ENCODE measurements around the gene AREL1.

The AREL1 gene

DNA sequence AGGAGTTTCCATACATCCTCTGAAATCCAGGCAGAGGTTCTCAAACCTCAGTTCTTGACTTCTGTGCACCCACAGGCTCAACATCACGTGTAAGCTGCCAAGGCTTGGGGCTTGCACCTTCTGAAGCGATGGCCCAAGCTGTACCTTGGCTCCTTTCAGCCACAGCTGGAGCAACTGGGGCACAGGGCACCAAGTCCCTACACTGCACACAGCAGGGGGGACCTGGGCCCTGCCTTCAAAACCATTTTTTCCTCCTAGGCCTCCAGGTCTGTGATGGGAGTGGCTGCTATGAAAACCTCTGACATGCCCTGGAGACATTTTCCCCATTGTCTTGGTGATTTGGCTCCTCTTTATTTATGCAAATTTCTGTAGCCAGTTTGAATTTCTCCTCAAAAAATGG, 10.6 kb downstream of the AREL1 start:
- H3K4me3 ChIP-seq (ENCODE audit: low read length): no peak overlapping the region
- no peak for DNase-seq (ENCODE audit: low read depth, low spot score)

- H3K4me3 ChIP-seq (ENCODE audit: low read length): no peak overlapping the region
- no peak for DNase-seq (ENCODE audit: low read depth, low spot score)
Measured at GRCh38 chr14:74698465-74698864, 14.4 kb downstream of the AREL1 start.

DNA sequence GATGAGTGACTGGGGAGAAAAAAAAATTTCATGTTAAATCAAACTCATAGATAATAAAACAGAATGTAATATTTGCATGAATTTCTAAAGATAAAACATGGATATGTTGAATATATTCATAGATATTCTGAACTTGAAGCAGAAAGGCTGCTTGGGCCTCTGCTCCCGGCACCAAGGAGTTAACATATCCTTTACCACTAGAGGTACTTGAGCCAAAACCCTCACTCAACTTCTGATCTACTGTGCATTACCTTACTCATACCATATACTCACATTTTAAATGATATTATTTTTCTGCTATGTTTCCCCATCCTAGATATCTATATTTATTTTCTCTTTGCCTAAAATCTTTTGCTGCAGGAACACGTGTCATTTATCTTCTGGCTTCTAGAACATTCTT, 14.9 kb downstream of the AREL1 start:
- H3K4me3 ChIP-seq (ENCODE audit: low read length): no peak overlapping the region
- DNase-seq (ENCODE audit: low read depth, low spot score): no peak

- no peak for DNase-seq (ENCODE audit: low read depth, low spot score)
- H3K4me3 ChIP-seq (ENCODE audit: low read length): no peak overlapping the region
Measured at GRCh38 chr14:74697543-74697942, 15.3 kb downstream of the AREL1 start.

GRCh38 chr14:74697011-74697410, 15.9 kb downstream of the AREL1 start:
- no peak overlapping the region for H3K4me3 ChIP-seq (ENCODE audit: low read length)
- no peak for DNase-seq (ENCODE audit: low read depth, low spot score)

DNA sequence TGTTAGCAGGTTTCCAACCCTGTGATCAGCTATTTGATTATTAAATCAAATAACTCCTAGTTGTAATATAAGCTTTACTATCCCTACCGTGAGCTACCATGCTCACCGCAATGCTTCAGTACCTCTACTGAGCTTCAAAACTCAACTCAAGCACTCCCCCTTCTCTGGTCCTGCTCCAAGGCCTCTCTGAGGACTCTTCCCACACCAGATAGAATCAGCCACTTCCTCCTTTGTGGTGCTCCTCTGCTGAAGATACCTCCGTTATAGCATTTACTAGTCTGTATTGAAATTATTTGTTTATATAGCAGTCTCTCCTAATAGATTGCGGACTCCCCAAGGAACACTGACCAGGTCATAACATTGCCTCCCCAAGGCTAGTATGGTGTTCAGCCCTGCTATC, 17.5 kb downstream of the AREL1 start:
- H3K4me3 ChIP-seq (ENCODE audit: low read length): no peak overlapping the region
- DNase-seq (ENCODE audit: low read depth, low spot score): peak; percentile 24

- DNase-seq (ENCODE audit: low read depth, low spot score): no peak
- H3K4me3 ChIP-seq (ENCODE audit: low read length): no peak overlapping the region
Measured at GRCh38 chr14:74693191-74693590, 19.7 kb downstream of the AREL1 start.

DNA sequence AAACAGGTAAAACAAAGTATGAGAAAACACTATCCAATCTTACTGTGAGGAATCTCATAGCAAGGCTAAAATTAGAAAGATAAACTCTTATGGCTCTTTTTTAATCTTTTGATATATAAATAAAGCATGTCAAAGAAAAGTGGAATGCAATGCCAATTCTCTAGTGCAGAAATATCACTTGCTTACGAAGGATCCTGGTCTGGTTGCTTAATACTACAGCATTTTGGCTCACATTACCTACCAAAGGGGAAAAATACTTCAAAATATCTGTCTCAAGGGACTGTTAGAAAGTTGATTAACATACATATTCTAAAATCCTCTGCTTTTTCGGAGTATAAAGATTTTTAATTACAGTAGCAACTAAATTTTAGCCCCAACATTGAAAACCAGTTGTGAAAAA, 21.4 kb downstream of the AREL1 start:
- DNase-seq (ENCODE audit: low read depth, low spot score): no peak
- H3K4me3 ChIP-seq (ENCODE audit: low read length): no peak overlapping the region

DNA sequence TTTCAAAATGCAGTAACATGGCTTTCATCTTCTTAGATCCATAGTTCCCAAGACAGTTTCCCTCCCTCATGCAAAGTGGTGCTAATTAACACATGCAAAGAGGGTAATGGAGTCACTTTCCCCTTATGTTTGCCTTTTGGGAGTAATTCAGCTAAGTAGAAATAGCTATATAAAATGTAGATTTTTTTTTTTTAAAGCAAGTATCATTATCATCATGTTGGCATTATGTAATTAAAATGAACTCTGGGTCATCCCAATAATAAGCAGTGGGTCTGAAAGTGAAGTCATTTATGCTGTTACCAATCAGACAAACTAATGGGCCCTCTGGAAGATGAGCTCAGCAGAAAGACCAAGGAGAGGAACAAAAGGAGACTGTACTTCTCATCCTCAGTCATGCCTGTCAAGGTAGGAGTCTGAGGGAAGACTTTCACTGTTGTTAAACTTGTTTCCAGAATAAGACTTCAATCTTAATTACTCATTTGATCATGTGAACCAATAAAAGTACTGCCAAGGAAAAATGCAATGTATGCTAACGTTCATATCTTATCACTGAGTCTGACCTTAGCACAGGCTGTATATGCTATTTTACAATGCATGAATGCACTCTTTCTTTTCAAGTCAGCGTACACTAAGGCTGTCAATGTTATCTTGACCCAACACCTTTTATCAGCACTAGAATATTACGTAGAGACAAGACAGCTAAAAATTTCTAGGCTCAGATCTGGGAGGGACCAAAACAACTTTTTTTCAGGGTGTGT, 26.8 kb downstream of the AREL1 start:
- no peak for DNase-seq (ENCODE audit: low read depth, low spot score)
- H3K4me3 ChIP-seq (ENCODE audit: low read length): no peak overlapping the region

DNA sequence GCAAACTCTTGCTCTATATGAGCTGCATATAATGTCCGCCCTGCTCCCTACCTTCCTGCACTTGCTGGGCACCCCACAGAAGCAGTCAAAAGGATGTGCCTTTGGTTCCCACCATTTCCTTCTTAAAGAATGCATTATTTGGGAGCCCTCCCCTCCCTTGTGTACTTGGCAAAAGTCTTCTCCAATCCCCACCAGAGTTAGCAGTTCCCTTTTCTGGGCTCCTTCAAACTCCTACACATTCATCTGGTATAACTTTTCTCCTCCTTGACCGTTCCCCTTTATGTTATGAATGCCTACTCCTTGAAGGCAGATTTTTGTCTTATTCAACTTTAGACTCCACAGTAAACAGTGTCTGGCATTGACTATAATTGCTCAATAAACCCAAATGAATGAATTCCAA, 27.8 kb downstream of the AREL1 start:
- no peak overlapping the region for H3K4me3 ChIP-seq (ENCODE audit: low read length)
- DNase-seq (ENCODE audit: low read depth, low spot score): no peak

GRCh38 chr14:74684434-74684833, 28.4 kb downstream of the AREL1 start:
- H3K4me3 ChIP-seq (ENCODE audit: low read length): no peak overlapping the region
- DNase-seq (ENCODE audit: low read depth, low spot score): no peak

DNA sequence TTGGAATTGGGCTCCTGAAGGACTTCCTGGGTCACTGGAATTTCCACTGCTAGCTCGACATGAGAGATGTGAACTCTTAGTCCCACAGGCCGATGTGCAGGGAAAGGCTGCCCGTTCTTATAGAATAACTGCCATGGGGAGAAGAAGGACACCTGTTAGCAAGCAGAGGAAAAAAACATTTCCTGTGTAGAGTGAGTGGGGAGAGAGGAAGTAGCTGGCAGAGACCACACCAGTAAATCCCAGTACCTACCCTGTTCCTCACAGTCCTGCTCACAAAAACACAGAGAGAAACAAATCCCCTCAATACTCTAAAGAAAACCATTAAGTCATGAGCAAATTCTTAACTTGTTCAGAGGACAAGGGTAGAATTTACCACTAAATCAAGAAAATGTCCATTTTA, 29.5 kb downstream of the AREL1 start:
- no peak overlapping the region for H3K4me3 ChIP-seq (ENCODE audit: low read length)
- DNase-seq (ENCODE audit: low read depth, low spot score): peak; percentile 44

DNA sequence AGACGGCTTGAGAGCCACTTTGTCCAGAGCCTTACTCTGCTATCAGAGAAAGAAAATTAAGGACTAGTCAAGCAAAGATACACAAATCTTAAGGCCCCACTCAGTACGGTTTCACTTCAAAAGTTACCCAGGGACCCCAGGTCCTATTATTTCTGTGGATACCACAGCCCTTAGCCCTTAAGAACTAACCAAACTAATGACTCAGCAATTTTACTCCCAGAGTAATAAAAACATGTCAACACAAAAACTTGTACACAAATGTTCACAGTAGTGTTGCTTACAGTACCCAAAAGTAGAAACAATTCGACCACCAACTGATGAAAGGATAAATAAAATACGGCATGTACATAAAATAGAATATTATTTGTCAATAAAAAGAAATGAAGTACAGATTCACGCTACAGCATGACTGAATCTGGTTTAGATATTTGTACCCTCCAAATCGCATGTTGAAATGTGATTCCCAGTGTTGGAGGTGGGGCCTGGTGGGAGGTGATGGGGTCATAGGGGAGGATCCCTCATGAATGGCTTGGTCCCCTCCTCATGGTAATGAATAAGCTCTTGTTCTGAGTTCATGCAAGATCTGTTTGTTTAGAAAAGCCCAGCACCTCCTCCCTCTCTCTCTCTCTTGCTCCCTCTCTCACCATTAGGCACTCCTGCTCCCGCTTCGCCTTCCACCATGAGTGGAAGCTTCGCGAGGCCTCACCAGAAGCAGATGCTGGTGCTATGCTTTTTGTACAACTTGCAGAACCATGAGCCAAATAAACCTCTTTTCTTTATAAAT, 30.5 kb downstream of the AREL1 start:
- DNase-seq (ENCODE audit: low read depth, low spot score): no peak
- H3K4me3 ChIP-seq (ENCODE audit: low read length): no peak overlapping the region

GRCh38 chr14:74675219-74675618, 37.7 kb downstream of the AREL1 start:
- no peak overlapping the region for H3K4me3 ChIP-seq (ENCODE audit: low read length)

DNA sequence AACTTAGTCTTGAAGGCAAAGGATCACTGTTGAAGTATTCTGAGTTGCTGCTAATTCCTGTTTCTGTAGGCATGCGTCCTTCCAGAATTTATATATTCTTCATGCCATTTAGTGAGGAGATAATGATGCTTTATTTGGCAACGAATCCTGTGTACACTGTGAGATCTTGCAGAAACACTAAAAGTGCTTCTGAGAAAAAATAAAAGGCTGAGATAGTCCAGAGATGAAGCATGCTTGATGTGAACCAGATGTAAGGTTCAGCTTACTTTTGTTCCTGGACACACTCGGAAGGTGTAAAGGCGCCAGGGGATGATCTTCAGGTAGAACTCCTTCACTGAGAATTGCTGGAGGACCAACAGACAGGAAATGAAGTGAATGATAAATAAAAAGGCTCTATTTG, 39.1 kb downstream of the AREL1 start:
- no peak for DNase-seq (ENCODE audit: low read depth, low spot score)
- H3K4me3 ChIP-seq (ENCODE audit: low read length): no peak overlapping the region

More at GRCh38 chr14:74675219-74675618, 37.7 kb downstream of the AREL1 start:
- DNase-seq (ENCODE audit: low read depth, low spot score): no peak

DNA sequence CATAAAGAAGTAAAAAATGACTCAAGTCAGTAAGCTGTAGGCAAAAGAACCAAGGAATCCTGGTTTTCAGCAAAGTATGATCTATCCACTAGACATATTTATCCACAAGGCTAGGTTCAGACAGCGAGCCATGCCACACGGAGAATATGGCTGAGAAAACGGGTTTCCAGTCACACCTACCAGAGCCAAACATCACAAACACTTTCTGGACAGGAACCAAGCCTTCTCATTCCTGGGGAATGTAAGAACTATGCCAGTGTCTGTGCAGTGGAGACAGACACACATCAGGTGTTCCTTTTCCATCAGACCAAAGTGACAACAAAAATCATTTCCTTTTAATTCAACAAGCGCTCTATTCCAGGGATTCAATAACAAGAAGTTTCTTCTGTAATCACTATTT, 41.1 kb downstream of the AREL1 start:
- no peak overlapping the region for H3K4me3 ChIP-seq (ENCODE audit: low read length)

DNA sequence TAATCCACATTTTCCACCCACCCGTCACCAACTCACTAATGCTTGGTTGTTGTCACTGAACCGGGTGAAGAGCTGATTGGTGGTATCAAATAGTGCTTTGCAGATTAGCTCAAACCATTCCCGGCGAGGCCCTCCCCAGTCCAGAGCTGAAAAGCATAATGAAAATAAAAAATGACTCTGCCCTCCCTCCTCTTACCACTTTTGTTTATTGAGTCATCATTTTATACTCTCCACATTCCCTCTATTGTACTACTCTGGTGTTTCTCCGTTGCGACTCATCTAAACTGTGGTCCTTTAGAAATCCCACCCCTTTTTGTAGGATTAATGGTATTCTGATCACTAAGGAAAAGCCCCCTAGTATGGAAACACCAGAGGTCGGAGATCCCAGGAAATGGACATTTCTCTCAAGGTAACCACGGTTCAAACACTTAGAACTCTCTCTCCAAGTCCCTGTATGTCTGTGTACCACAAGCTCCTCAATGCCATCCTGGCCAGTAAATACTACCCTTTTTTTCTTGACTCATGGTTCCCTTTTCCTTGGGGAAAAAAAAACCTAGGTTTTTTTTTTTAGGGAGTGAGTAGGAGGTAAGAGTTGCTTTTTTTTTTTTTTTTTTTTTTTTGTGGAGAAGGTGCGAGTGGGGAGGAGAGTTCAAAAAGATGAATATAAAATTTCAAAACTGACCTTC, 42.0 kb downstream of the AREL1 start:
- DNase-seq (ENCODE audit: low read depth, low spot score): no peak
- no peak overlapping the region for H3K4me3 ChIP-seq (ENCODE audit: low read length)

More for the DNA sequence above, 41.1 kb downstream of the AREL1 start:
- no peak for DNase-seq (ENCODE audit: low read depth, low spot score)

DNA sequence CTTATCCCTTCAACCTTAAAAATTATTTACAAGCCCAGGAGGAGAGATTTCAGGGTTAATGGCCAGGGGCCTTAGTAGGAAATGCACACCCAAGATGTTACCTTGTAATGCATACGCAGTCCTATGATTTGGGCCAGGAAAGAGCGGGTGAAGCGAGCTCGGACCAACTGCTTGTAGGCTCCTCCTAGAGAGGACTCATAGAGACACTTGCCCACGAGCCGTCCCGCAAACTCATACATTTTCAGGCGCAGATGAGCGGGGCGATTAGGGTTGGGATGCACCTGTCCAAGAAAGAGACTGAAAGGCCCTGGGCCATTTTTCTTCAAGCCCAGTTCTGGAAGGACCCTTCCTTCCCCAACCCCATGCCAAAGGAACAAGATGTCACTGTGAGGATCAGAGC, 43.0 kb downstream of the AREL1 start:
- H3K4me3 ChIP-seq (ENCODE audit: low read length): no peak overlapping the region
- no peak for DNase-seq (ENCODE audit: low read depth, low spot score)

- DNase-seq (ENCODE audit: low read depth, low spot score): no peak
- H3K4me3 ChIP-seq (ENCODE audit: low read length): no peak overlapping the region
Measured at GRCh38 chr14:74669256-74669655, 43.6 kb downstream of the AREL1 start.

GRCh38 chr14:74667758-74668157, 45.1 kb downstream of the AREL1 start:
- DNase-seq (ENCODE audit: low read depth, low spot score): no peak
- H3K4me3 ChIP-seq (ENCODE audit: low read length): no peak overlapping the region

Data from Jurkat, Clone E6-1 (cell line).